ENCODE data around the gene RND2. TPM values are rescaled to one million over a fixed set of nuclear protein-coding genes. Genes with fewer than 3 reads are reported as not detected.

RND2 gene
- total RNA-seq, 1 donor from 2014 or later: 7.3 TPM

DNA sequence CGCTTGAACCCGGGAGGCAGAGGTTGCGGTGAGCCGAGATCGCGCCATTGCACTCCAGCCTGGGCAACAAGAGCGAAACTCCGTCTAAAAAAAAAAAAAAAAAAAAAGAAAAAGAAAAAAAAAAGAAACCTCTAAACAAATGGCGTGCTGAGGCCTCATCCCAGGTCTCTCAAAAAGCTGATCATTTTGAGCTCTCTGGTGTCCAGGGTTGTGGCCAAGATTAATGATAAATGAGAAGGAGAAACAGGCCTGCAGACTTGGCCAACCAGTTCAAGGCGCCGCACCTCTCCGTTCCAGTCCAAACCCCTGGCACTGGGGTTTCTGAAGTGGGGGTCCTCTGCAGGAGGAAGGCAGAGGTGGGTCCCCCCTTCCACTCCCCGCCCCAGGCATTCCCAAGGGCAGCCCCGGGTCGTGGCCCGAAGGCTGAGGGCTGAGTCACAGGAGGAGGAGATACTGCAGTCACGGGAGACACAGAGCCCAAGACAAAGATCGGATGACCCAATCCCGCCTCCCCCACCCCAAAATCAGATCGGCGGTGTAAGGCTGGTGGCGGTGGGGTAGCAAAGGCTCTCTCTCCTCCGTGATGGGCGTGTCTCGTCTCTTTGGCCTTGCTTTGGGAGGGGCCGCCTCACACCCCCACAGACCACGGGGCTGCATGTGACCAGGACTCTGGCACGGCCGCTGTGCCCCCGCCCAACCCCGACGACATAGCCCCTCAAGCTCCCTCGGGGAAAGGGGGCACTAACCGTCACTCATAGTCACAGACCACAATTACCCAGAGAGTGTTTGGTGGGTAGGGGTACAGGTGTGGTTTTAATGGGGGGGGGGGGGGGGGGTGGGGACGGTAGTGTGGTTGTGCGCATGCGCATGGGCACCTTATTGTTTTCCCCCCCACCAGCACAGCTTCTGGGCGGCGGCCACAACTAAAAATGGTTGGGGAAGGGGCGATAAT lies 4.0 kb upstream of the RND2 start:
- Histone ChIP-seq H3K27me3 (no peaks in the 10 kb centered on the region), H3K4me1 (peaks cover 0 to 21% of the 10 kb centered on the region in 2 donors), H3K9me3 (no peaks in the 10 kb centered on the region), H3K27ac (peak overlapping the region; percentile 73 to 90), H3K4me3 (peak overlapping the region; percentile 78 to 82), H3K36me3 (peaks cover 13 to 23% of the 10 kb centered on the region in 2 donors)
- TF ChIP-seq, protein P1, sequence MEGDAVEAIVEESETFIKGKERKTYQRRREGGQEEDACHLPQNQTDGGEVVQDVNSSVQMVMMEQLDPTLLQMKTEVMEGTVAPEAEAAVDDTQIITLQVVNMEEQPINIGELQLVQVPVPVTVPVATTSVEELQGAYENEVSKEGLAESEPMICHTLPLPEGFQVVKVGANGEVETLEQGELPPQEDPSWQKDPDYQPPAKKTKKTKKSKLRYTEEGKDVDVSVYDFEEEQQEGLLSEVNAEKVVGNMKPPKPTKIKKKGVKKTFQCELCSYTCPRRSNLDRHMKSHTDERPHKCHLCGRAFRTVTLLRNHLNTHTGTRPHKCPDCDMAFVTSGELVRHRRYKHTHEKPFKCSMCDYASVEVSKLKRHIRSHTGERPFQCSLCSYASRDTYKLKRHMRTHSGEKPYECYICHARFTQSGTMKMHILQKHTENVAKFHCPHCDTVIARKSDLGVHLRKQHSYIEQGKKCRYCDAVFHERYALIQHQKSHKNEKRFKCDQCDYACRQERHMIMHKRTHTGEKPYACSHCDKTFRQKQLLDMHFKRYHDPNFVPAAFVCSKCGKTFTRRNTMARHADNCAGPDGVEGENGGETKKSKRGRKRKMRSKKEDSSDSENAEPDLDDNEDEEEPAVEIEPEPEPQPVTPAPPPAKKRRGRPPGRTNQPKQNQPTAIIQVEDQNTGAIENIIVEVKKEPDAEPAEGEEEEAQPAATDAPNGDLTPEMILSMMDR (IDR thresholded peaks at IDR 0.05): no peak
- intact Hi-C loops (cut with DNase I): loop anchor here (1.0 to 10.0 kb wide), 2 partner anchors 150 to 464 kb away; partner anchors contain the start of genes DHX8 and NBR1
- peak; percentile 39 to 85 for DNase-seq (ENCODE audit: low spot score in 2 of 2)

DNA sequence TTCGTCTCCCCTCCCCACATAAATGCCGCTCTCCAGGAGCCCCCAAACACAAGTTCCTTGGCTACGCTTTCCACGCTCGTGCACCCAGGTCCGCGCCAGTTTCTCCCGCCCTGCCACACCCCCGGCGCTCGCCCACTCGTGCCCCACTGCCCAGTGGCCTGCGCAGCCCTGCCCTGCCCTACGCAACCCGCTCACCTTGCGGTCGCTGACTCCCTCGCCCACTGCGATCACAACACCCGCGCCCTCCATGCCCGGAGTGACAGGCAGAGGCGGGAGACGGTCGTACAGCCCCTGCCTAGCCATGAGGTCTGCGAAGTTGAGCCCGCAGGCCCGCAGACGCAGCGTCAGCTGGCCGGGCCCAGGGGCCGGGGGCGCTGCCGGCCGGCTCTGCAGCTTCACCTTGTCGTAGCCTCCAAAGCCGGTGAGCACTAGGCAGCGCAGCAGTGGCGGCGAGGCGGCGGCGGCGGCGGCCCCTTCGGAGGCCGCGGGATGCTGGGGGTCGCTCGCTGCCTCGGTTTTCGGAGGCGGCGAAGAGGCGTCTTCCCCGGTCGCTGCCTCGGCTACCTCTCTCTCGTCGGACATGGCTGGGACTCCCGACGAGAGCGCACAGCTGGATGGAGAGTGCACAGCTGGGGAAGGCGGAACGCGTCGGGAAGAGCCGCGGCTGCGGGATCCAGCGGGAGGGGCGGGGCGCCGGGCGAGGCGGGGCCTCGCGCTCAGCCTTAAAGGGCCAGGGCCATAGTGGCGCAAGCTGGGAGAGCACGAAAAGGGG lies 3.1 kb upstream of the RND2 start, which contains the start of gene VAT1:
Gene VAT1 (minus strand): TSS at position 645 of the 772 bp plus-strand sequence. CDS start 63 bp downstream, at position 582.
- peak in 1 of 2 donors; percentile 83 for DNase-seq (ENCODE audit: low spot score in 2 of 2)
- H3K4me1 ChIP-seq: peaks cover 0 to 21% of the 10 kb centered on the region in 2 donors
- H3K9me3 ChIP-seq: no peaks in the 10 kb centered on the region
- TF ChIP-seq, protein P1 (IDR thresholded peaks at IDR 0.05): no peak
- peak within 1 kb of the TSS; percentile 73 to 90 for H3K27ac ChIP-seq
- peak within 1 kb of the TSS; percentile 78 to 82 for H3K4me3 ChIP-seq
- H3K36me3 ChIP-seq: peaks cover 5 to 14% of the 10 kb centered on the region in 2 donors
- H3K27me3 ChIP-seq: no peaks in the 10 kb centered on the region
- intact Hi-C loops (cut with DNase I): loop anchor here (1.0 to 10.0 kb wide), 2 partner anchors 149 to 463 kb away; partner anchors contain the start of genes DHX8 and NBR1

DNA sequence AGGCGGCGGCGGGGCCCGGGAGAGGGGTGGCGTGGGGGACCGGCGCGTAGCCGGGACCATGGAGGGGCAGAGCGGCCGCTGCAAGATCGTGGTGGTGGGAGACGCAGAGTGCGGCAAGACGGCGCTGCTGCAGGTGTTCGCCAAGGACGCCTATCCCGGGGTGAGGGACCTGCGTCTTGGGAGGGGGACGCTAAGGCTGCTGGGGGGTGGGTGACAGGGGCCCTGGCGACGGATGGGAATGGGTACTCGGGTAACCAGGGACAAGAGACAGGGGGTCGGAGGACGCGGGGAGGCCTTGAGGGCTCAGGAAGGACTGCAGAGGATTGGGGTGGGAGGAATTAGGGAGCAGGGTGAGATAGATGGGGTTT lies 243 bp downstream of the RND2 start:
- TF ChIP-seq, protein P1 (IDR thresholded peaks at IDR 0.05): no peak
- intact Hi-C loops (cut with DNase I): loop anchor here (1.0 to 10.0 kb wide), 6 partner anchors 26 to 460 kb away; partner anchors contain the start of genes BRCA1, DHX8, RPL27 and TMEM106A
- no peak for DNase-seq (ENCODE audit: low spot score in 2 of 2)
- peak overlapping the region; percentile 8 to 52 for H3K27ac ChIP-seq
- H3K36me3 ChIP-seq: no peaks in the 10 kb centered on the region
- H3K27me3 ChIP-seq: no peaks in the 10 kb centered on the region
- H3K4me3 ChIP-seq: peak overlapping the region; percentile 50 to 76
- H3K9me3 ChIP-seq: no peaks in the 10 kb centered on the region
- H3K4me1 ChIP-seq: peaks cover 0 to 14% of the 10 kb centered on the region in 2 donors

DNA sequence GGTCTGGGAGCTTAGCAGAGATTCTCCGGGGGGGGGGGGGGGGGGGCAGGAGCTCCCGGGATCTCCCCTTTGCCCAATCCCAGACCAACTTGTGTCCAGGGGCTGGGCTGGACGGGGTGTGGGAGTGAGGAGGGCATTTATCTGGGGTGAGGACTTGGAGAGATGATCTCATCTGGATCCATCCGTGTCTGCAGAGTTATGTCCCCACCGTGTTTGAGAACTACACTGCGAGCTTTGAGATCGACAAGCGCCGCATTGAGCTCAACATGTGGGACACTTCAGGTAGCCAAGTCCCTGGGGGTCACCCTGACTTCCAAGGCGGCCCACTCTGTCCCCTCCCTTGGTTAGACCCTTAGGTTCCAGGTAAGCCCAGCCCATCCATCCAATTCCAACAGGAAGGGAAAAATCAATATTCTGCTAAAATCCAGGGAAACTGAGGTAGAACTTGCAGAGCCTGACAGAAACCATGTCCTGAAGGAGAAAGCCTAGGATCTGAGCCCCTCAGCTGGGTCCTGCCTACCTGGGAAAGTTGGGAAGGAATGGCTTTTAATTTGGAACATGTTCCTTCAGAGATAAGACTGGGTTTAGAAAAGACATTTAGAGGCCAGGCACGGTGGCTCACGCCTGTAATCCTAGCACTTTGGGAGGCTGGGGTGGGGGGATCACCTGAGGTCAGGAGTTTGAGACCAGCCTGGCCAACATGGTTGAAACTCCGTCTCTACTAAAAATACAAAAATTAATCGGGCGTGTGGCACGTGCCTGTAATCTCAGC lies 921 bp downstream of the RND2 start:
- no peak for DNase-seq (ENCODE audit: low spot score in 2 of 2)
- H3K27ac ChIP-seq: peak overlapping the region; percentile 43 to 52
- H3K36me3 ChIP-seq: no peaks in the 10 kb centered on the region
- H3K9me3 ChIP-seq: no peaks in the 10 kb centered on the region
- peak overlapping the region; percentile 50 to 76 for H3K4me3 ChIP-seq
- TF ChIP-seq, protein P1 (IDR thresholded peaks at IDR 0.05): no peak
- no peaks in the 10 kb centered on the region for H3K27me3 ChIP-seq
- peaks cover 0 to 9% of the 10 kb centered on the region in 2 donors for H3K4me1 ChIP-seq
- intact Hi-C loops (cut with DNase I): loop anchor here (1.0 to 10.0 kb wide), 6 partner anchors 27 to 459 kb away; partner anchors contain the start of genes BRCA1, DHX8, RPL27 and TMEM106A
